K562 (cell line): Measurements from ENCODE around the gene DNAJB12. TPM values are rescaled to one million over a fixed set of nuclear protein-coding genes. Genes with fewer than 3 reads are reported as not detected.

ENCODE experiments used
- FOSL1 ChIP-seq: fragments of 200-800 bp; sonication (Bioruptor generic); conservative IDR thresholded peaks from 2 replicates; pipeline ENCODE4 v1.6.1; 2016; ENCODE audit warnings: missing genetic modification characterization, missing compliant biosample characterization
- RBM14 ChIP-seq: fragments of 200-400 bp; formaldehyde crosslinking; IDR thresholded peaks from 2 replicates; pipeline ENCODE4 v1.6.1; 2018; ENCODE audit warnings: low read depth, mild to moderate bottlenecking, low read length, moderate library complexity, borderline replicate concordance; ENCODE audit not compliant: insufficient read depth
- SETDB1 ChIP-seq: IDR thresholded peaks from one replicate; pipeline ENCODE4 v1.6.1; 2012; ENCODE audit warnings: low read length, control low read depth, inconsistent platforms
- TAF1 ChIP-seq: IDR thresholded peaks from 2 replicates; pipeline ENCODE4 v1.6.1; 2011; ENCODE audit warnings: mild to moderate bottlenecking, low read length, moderate library complexity; ENCODE audit not compliant: insufficient read depth, control insufficient read depth, severe bottlenecking; ENCODE audit errors: extremely low read depth
- ZKSCAN3 ChIP-seq: fragments of 250-450 bp; sonication (Bioruptor Pico); IDR thresholded peaks from 2 replicates; pipeline ENCODE4 v1.4.0; 2020
- ZNF12 ChIP-seq: sonication (generic); formaldehyde crosslinking; IDR thresholded peaks from 2 replicates; pipeline ENCODE4 v1.4.0; 2020; ENCODE audit warnings: mild to moderate bottlenecking, missing genetic modification reagents
- ZNF436 ChIP-seq: fragments of 250-450, 450-650 bp; sonication (Bioruptor Pico); formaldehyde crosslinking; IDR thresholded peaks from 2 replicates; pipeline ENCODE4 v1.7.0; 2020; ENCODE audit warnings: mild to moderate bottlenecking
- ZNF740 ChIP-seq, 3 experiments: fragments of 200-800 bp in 1 of 3; sonication (Bioruptor generic) in 1 of 3; sonication (generic) in 1 of 3; formaldehyde crosslinking in 1 of 3; IDR thresholded peaks; 2 replicates each; pipeline versions ENCODE4 v1.6.1 to v1.8.0; 2016 to 2022; ENCODE audit warnings: mild to moderate bottlenecking in 2 of 3, missing compliant biosample characterization in 2 of 3, missing genetic modification characterization in 2 of 3, missing genetic modification reagents in 1 of 3
- ZNF830 ChIP-seq: fragments of 250-450 bp; sonication (Bioruptor Pico); IDR thresholded peaks from 2 replicates; pipeline ENCODE4 v1.5.0; 2021; ENCODE audit warnings: mild to moderate bottlenecking
- polyA plus RNA-seq, 8 experiments: library from polyadenylated mRNA; depleted of rRNA in 4 of 8; stranded (reverse) in 5 of 8; unstranded in 3 of 8; fragments of >200 nt; fragmentation: Nextera tagmentation in 2 of 8; fragmentation: Illumina TruSeq in 1 of 8; extraction: Ambion mirVana in 2 of 8; extraction: Trizol in 1 of 8; gene quantifications; 2 replicates each; pipeline versions ENCODE4 v1.2.1 to v1.2.3, GENCODE V29; 2011 to 2014; ENCODE audit warnings: inconsistent platforms in 1 of 8, missing spikeins in 1 of 8
- total RNA-seq, 7 experiments: library from RNA; depleted of rRNA in 6 of 7; stranded (reverse); fragments of >200 nt in 6 of 7; fragmentation: Illumina TruSeq in 2 of 7; extraction: Trizol in 2 of 7; gene quantifications; 2 replicates each; pipeline versions ENCODE4 v1.2.1 to v1.2.3, GENCODE V29; 2011 to 2021; ENCODE audit warnings: low replicate concordance in 1 of 7
- TF ChIP-seq, protein P1 (sequence below): sonication (generic); formaldehyde crosslinking; IDR thresholded peaks from 2 replicates; pipeline ENCODE4 v1.4.0; 2020; ENCODE audit warnings: mild to moderate bottlenecking, missing genetic modification reagents
- TF ChIP-seq, protein P2 (sequence below), 2 experiments: fragments of 200-800 bp in 1 of 2; sonication (Bioruptor generic) in 1 of 2; sonication (generic) in 1 of 2; formaldehyde crosslinking in 1 of 2; IDR thresholded peaks in 1 of 2; conservative IDR thresholded peaks in 1 of 2; 2 replicates each; pipeline versions ENCODE4 v1.5.0 to v1.6.1; 2016 to 2020; ENCODE audit warnings: missing compliant biosample characterization in 1 of 2, missing genetic modification characterization in 1 of 2, missing genetic modification reagents in 1 of 2

The DNAJB12 gene
- total and polyA plus RNA-seq, 9 of the 15 experiments (the other 6 are each of a cell fraction or from before 2014, with no cell fraction given), result 3.5 to 31.5 (median 20.3) TPM

DNA sequence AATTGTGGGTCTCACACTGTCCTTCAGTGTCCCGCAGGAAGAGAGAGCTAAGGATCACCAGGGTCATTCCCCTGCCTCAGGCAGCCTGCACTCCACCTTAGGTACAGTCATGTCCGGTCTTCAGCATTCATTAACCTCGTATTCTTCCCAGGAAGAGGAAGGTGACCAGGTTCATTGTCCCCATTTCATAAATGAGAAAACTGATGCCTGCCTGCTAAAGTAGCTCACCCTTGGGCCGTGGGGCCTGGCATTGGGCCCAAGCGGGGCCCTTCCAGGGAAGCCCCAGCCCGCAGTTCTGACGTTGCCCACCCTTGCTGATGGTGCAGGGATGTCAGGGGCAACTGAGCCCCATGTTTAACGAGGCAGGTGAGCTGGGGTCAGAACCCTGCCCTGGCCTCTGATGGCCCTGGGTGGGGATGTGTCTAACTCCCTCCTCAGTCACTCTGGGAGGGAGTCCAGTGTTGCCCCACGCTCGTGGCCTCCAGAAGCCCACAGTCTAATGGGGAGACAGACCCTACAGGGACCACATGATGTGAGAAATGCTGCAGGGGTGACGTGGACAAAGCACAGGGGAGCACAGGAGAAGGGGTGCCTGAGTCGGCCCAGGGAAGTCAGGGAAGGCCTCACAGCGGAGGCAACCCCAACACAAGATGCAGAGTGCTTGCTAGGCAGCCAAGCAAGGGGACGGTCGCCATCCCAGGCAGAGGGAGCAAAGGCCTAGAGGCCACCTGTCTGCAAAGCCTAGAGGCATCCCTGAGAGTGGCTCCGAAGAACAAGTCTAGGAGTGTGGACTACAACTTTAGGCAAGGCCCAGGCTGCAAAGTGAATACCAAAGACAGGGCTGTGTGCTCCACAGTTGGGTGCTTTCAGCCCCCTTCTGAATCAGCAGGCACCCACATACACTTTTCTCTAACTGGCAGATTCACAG is 55.9 kb downstream of the DNAJB12 start (continued):
- TF ChIP-seq FOSL1 (no peak), ZNF436 (CRISPR knock-in tag) (no peak), ZKSCAN3 (CRISPR knock-in tag) (no peak; the same call in 1 of the 2 replicates), RBM14 (no peak), SETDB1 (no peak), ZNF740 (CRISPR knock-in tag; IDR thresholded peaks at IDR 0.05) (no peak), ZNF740 (tag; IDR thresholded peaks at IDR 0.05) (0 out of 4 replicates have a peak, but pooled peaks of 1 of the 2 experiments have one; percentile 43), ZNF12 (CRISPR knock-in tag) (no peak), TAF1 (no peak), ZNF830 (CRISPR knock-in tag) (no peak)
- TF ChIP-seq, protein P1, sequence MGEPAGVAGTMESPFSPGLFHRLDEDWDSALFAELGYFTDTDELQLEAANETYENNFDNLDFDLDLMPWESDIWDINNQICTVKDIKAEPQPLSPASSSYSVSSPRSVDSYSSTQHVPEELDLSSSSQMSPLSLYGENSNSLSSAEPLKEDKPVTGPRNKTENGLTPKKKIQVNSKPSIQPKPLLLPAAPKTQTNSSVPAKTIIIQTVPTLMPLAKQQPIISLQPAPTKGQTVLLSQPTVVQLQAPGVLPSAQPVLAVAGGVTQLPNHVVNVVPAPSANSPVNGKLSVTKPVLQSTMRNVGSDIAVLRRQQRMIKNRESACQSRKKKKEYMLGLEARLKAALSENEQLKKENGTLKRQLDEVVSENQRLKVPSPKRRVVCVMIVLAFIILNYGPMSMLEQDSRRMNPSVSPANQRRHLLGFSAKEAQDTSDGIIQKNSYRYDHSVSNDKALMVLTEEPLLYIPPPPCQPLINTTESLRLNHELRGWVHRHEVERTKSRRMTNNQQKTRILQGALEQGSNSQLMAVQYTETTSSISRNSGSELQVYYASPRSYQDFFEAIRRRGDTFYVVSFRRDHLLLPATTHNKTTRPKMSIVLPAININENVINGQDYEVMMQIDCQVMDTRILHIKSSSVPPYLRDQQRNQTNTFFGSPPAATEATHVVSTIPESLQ (CRISPR knock-in tag), result no peak
- TF ChIP-seq, protein P2, sequence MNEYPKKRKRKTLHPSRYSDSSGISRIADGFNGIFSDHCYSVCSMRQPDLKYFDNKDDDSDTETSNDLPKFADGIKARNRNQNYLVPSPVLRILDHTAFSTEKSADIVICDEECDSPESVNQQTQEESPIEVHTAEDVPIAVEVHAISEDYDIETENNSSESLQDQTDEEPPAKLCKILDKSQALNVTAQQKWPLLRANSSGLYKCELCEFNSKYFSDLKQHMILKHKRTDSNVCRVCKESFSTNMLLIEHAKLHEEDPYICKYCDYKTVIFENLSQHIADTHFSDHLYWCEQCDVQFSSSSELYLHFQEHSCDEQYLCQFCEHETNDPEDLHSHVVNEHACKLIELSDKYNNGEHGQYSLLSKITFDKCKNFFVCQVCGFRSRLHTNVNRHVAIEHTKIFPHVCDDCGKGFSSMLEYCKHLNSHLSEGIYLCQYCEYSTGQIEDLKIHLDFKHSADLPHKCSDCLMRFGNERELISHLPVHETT (CRISPR knock-in tag; conservative IDR thresholded peaks at IDR 0.05 in 1 of 2, IDR thresholded peaks at IDR 0.05 in 1 of 2), result peak in 1 of 2 experiments; percentile 37; a peak in 1 of 4 replicates
